Measurements from ENCODE around the gene LRRC70.
"Not testable (repeated sequence)": the region's sequence is repeated elsewhere in the genome, so short reads cannot be mapped to it uniquely, and the experiment has no call there.

LRRC70 gene

DNA sequence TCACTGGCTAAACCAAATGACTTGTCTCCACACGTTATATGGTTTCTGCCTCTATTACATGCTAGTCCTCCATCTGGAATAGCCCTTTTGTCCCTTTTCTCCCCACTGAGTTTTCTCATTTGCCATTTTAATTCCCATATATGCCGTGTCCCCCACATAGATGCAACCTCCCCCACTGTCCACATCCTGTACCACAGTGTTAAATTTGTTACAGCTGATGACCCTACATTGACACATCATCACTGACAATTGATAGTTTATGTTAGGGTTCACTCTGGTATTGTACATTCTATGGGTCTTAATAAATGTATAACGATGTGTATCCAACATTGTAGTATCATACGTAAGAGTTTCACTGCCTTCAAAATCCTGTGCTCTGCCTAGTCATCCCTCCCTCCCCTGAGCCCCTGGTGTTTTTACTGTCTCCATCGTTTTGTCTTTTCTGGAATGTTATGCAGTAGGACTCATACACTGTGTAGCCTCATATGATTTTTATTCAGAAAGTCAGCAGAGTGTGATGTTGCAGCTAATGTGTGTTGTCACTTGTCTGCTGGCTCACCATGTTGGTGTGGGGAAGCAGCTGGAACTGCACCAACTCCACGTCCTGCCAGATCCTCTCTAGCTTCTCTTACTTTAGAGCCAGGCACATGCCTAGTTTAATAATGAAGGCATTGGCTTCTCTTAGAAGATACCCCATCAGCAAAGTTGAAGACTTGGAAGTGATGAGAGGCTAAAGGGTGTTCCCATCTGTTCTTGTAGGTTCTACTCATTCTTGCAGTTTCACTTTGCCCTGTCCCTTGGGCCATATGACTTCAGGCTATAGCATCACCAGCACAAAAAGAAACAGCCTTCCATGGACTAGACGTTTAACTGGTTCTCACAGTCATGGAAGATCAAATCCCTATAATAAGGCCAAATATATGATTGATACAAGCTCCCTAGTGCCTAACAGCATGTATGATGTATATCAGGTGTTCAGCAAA, 30.2 kb downstream of the LRRC70 start:
- no peak for DNase-seq (ENCODE audit: low read depth in 2 of 2)

- DNase-seq (ENCODE audit: low read depth in 2 of 2): no peak
Measured at GRCh38 chr5:62614355-62614754, 35.7 kb downstream of the LRRC70 start.

DNA sequence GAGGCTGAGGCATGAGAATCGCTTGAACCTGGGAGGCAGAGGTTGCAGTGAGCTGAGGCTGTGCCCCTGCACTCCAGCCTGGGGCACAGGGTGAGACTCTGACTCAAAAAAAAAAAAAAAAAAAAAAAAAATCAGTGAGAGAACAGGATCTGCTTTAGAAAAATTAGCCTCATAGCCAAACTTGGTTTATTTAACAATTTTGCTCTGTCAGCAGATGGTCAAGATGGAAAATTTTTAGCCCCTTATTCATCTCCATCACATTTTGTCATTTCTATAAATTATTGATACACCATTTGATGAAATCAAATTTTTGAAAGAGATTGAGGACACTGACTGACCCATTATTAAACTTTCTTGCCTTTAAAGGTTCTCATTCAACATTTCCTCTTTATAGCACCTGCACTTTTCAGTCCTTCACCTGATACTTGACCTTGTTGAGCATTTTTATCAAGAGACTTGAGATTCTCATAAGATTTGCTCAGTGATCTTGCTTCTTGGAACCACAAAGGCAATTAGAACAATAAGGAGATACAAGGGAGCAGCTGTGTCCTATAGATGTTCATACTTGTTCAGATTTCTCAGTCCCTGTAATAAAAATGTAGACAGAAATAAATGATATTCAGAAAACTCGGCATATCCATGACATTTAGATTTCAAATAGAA, 38.1 kb downstream of the LRRC70 start:
- DNase-seq (ENCODE audit: low read depth in 2 of 2): no peak

DNA sequence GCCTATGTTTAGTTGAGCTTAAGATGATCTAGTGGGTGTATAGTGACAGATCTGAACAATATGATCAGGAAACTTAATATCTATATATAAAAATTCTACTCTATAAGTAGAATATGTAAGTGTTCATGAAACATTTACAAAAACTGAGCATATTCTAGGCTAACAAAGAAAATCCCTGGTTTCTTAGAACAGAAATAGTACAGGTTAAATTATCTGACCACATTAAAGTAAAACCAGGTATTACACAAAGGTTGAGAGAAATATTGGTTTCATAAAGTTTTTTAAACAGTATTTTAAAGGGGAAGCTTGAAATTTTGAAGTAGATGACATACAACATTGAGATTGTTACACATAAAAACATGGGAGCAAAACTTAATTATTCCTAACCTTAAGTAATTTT, 39.3 kb downstream of the LRRC70 start:
- no peak for DNase-seq (ENCODE audit: low read depth in 2 of 2)

- no peak for DNase-seq (ENCODE audit: low read depth in 2 of 2)
Measured at GRCh38 chr5:62620761-62621160, 42.1 kb downstream of the LRRC70 start.

DNA sequence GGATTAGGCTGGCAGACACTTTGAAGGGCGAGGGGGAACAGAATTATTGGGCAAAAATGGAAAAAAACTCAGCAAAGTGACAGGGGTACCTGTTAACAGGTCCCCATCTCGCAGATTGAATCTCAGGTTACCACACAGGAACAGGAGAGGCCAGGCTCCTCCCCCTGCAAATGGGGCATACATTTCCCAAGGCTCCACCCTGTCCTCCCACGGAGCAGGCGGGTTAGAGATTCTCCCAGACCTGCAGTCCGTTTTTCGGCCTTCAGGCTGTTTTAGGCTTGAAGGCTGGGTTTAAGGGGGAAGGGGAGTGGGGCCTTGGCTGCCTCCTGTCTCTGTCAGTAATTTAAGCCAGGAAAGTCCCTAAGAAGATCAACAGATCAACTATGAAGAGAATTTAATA, 42.7 kb downstream of the LRRC70 start:
- DNase-seq (ENCODE audit: low read depth in 2 of 2): no peak

DNA sequence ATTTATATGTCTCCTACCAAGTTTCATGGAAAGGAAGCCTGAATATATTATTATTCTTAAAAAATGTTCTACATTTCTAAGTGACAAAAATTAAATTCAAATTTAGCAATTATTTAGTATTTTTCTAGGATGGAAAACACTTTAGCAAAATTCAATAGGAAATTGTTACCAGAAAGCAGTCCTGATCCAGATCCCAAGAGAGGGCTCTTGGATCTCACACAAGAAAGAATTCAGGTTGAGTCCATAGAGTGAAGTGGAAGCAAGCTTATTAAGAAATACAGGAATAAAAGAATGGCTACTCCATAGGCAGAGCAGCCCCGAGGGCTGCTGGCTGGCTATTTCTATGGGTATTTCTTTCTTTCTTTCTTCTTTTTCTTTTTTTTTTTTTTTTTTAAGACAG, 44.7 kb downstream of the LRRC70 start:
- DNase-seq (ENCODE audit: low read depth in 2 of 2): no peak

DNA sequence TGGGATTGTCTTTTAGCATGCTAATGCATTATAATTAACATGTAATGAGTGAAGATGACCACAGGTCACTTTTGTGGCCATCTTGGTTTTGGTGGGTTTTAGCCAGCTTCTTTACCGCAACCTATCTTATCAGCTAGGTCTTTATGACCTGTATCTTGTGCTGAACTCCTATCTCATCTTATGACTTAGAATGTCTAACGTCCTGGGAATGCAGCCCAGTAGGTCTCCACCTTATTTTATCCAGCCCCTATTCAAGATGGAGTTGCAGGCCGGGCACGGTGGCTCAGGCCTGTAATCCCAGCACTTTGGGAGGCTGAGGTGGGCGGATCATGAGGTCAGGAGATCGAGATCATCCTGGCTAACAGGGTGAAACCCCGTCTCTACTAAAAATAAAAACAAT, 45.8 kb downstream of the LRRC70 start:
- not testable (repeated sequence) for DNase-seq (ENCODE audit: low read depth in 2 of 2)

DNA sequence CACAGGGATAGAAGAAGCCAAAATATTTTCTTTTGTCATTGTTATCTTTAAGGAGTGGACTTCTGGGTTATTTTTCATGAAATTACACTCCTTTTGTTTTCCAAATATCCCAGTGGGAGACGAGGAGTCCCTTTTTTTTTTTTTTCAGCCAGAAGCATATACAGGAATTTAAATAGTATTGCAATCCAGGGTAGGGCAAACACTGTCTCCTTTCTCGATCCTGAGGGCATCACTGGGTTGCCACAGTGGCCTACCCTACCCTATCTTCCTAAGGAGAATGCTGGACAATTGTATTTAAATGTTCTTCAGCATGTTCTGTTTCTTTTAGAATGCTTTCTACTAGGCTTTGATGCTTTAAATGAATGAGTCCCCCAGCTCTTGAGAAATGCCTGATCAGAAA, 47.9 kb downstream of the LRRC70 start:
- no peak for DNase-seq (ENCODE audit: low read depth in 2 of 2)

GRCh38 chr5:62627121-62627520, 48.5 kb downstream of the LRRC70 start:
- no peak for DNase-seq (ENCODE audit: low read depth in 2 of 2)

DNA sequence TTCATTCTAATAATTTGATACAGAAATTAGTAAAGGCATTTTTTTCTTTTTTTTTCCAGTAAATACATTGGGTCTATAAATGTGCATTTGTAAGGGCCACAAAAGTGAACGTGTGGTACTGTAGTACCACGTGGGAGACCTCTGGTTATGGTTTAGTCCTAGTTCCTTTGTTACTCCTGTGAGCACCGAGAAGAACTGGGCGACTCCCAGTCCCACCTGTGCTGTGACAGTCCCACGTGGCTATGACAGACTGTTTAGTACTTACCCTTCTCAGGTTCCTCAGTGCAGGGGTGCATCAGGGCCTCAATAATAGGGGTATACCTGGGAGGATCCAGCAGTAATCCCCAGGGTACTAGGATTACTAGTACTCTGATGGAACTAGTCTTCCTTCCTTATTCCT, 49.3 kb downstream of the LRRC70 start:
- DNase-seq (ENCODE audit: low read depth in 2 of 2): no peak
